Measurements from ENCODE around the gene ZNF791. TPM values are rescaled to one million over a fixed set of nuclear protein-coding genes. Genes with fewer than 3 reads are reported as not detected.
"Not testable (repeated sequence)": the region's sequence is repeated elsewhere in the genome, so short reads cannot be mapped to it uniquely, and the experiment has no call there.

Gene ZNF791
- total RNA-seq: 12.5 and 13.6 TPM in 2 replicates
- polyA plus RNA-seq (2012): 6.8 TPM

DNA sequence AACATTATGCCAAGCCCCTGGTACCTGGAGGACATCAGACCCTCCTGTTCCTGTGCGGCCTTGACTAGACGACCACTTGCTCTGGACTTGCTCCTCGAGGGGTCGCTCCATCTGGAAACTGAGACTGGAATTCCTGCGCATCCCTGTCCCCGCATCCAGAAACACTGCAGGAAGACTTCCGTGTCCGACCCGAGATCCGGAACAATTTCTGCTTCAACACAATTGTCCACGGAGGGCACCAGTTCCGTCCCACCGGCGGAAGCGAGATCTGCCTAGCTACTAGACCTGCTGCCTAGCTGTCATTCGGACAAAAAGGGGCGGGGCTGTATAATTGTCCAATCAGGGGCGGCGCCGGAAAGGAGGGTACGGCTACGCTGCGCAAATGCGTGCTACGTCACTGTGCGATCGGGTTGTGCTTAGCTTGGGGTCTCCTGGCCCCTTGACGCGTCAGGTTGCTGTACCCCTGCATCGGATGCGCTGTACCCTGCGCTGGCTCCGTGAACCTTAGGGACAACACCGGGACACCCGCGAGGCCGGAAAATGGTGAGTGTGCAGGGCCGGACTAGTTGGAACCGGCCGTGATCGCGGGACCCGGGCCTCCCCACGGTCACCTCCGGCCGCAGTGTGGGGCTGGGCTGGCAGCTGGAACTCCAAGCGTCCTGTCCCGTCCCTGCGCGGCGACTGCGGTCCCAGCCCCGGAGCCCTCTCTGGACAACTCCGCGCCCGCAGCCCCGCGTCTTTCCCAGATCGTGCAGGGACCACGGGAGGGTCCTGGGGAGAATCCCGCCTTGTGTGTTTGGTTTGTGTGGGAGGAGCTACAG lies at the start of gene ZNF791, which contains the start of gene ZNF490:
ZNF791 (plus strand) TSS at position 381 of the 821 bp plus-strand sequence; CDS start at position 541, 160 bp downstream.
ZNF490 (minus strand) TSS at position 274 of the 821 bp plus-strand sequence; CDS start at position 141, 133 bp downstream.
- DNase-seq (ENCODE audit: low read depth): peak; percentile 99

GRCh38 chr19:12564016-12564664 lies 46.6 kb upstream of the ZNF791 start:
- peak; percentile 92 for DNase-seq (ENCODE audit: low read depth)

GRCh38 chr19:12566380-12566779 lies 44.3 kb upstream of the ZNF791 start:
- DNase-seq (ENCODE audit: low read depth): not testable (repeated sequence)

DNA sequence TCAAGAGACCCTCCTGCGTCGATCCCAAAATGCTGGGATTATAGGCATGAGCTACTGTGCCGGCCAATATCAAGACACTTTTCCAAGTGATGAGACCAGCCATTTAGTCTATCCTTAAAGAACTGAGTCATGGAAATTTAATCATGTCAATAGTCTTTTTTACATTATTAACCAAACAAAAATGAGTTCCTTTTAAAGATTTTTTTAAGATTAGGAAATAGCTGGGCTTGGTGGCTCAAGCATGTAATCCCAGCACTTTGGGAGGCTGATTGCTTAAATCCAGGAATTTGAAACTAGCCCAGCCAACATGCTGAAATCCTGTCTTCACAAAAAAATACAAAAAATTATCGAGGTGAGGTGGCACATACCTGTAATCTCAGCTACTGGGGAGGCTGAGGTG lies 42.8 kb upstream of the ZNF791 start:
- DNase-seq (ENCODE audit: low read depth): no peak

GRCh38 chr19:12574036-12574435 lies 36.7 kb upstream of the ZNF791 start:
- no peak for DNase-seq (ENCODE audit: low read depth)

- no peak for DNase-seq (ENCODE audit: low read depth)
Observed at GRCh38 chr19:12578641-12579040, 32.1 kb upstream of the ZNF791 start.

DNA sequence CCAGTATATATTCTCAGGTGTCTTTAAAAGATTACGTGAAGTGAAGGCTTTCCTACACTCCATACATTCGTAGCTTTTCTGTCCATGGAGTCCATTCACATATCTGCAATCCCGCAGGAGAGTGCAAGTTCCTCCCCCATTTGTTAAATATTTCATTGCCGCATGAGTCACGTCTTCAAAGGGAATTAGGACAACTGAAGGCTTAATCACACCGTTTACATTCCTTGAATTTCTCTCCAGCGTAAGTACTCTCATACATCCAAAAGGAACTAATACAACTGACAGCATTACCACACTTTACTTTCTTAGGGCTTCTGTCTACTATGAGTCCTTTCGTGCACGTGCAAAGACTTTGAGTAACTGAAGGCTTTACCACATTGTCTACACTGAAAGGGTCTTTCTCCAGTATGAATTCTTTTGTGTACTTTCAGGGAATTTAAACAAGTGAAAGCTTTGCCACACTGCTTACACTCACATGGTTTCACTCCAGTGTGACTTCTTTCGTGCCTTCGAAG lies 30.5 kb upstream of the ZNF791 start:
- DNase-seq (ENCODE audit: low read depth): no peak

- no peak for DNase-seq (ENCODE audit: low read depth)
Observed at GRCh38 chr19:12581100-12581499, 29.6 kb upstream of the ZNF791 start.

DNA sequence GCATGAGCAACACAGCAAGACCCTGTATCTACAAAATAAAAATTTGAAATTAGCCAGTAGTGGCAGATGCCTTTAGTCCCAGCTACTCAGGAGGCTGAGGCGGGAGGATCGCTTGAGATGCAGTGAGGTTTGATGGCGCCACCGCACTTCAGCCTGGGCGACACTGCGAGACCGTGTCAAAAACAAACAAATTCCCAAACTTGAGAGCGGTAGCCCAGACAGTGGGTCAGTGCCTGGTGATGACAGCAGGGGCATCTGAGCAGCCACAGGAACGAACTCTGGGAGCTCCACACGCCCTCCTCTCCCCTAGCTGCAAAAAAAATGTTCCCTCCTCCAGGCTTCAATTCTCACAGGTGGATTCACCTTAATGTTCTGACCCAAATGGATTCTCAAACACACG lies 14.2 kb upstream of the ZNF791 start:
- no peak for DNase-seq (ENCODE audit: low read depth)

GRCh38 chr19:12596927-12597548 lies 13.7 kb upstream of the ZNF791 start:
- DNase-seq (ENCODE audit: low read depth): no peak

DNA sequence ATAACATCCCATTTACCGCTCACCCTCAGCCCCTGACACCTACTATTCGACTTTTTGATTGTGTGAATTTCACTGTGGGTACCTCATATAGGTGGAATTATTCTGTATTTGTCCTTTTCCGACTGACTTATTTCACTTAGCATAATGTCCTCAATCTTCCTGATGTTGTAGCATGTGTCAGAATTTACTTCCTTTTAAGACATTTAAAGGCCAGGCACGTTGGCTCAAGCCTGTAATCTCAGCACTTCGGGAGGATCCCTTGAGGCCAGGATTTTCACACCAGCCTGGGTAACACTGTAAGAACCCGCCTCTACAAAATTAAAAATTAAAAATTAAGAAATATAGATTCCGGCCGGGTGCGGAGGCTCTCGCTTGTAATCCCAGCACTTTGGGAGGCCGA lies 13.1 kb upstream of the ZNF791 start:
- no peak for DNase-seq (ENCODE audit: low read depth)

GRCh38 chr19:12603714-12604113 lies 7.0 kb upstream of the ZNF791 start:
- DNase-seq (ENCODE audit: low read depth): peak; percentile 93

- no peak for DNase-seq (ENCODE audit: low read depth)
Observed at GRCh38 chr19:12606796-12607195, 3.9 kb upstream of the ZNF791 start.

DNA sequence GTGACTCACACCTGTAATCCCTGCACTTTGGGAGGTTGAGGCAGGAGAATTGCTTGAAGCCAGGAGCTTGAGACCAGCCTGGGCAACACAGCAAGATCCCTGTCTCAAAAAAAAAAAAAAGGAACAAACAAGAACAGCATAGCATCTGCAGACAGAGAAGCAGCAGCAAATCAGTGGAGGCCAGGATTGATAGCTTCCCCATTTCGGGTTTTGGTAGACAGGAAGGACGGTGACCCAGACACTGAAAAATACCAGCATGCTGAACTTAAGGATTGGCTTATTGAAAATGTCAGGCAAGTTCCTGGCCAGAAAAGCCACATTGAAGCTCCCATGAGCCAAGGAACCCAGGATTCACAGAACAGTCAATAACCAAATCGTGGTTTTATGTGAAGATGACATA lies 3.1 kb upstream of the ZNF791 start:
- DNase-seq (ENCODE audit: low read depth): no peak

GRCh38 chr19:12611361-12611699 lies 610 bp downstream of the ZNF791 start:
- peak; percentile 87 for DNase-seq (ENCODE audit: low read depth)

- no peak for DNase-seq (ENCODE audit: low read depth)
Observed at GRCh38 chr19:12617646-12618045, 6.9 kb downstream of the ZNF791 start.

DNA sequence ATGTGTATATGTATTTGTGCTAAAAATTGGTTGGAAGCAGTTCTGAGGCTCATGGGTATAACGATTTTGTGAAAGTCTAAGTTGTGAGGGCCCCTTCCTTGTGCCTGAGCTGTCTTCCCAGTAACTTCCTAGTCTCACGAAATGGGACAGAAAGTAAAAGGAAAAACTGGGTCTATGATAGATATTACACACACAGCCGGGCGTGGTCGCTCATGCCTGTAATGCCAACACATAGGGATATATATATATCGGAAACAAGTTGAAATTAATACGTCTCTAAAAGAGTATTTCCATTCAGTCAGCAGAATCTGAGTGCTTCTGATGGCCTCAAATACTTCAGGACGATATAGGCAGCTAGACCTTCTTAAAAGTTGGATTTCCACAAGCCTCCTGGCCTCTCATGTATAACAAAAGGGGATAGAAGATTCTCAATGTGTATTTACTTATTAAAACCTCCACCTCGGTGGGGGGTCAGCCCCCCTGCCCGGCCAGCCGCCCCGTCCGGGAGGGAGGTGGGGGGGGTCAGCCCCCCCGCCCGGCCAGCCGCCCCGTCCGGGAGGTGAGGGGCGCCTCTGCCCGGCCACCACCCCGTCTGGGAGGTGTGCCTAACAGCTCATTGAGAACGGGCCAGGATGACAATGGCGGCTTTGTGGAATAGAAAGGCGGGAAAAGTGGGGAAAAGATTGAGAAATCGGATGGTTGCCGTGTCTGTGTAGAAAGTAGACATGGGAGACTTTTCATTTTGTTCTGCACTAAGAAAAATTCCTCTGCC lies 10.7 kb downstream of the ZNF791 start:
- not testable (repeated sequence) for DNase-seq (ENCODE audit: low read depth)

DNA sequence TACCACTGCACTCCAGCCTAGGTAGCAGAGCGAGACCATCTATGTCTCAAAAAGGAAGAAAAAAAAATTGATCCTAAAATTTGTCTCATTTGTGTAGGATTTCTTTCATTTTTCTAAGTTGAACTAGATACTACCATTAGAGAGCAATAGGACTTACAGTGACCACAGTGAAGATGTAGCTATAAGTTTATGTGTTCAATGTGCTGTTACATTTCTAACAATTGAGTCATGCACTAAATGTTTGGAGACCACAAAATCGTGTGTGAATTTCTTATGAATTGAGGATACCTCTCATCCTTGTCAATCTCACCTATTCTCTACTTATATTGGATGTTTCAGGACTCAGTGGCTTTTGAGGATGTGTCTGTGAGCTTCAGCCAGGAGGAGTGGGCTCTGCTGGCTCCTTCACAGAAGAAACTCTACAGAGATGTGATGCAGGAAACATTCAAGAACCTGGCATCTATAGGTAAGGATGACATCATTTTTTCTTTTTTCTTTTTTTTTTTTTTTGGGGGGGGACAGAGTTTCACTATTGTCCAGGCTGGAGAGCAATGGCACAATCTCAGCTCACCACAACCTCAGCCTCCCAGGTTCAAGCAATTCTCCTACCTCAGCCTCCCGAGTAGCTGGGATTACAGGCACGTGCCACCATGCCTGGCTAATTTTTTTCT lies 12.8 kb downstream of the ZNF791 start:
- no peak for DNase-seq (ENCODE audit: low read depth)

DNA sequence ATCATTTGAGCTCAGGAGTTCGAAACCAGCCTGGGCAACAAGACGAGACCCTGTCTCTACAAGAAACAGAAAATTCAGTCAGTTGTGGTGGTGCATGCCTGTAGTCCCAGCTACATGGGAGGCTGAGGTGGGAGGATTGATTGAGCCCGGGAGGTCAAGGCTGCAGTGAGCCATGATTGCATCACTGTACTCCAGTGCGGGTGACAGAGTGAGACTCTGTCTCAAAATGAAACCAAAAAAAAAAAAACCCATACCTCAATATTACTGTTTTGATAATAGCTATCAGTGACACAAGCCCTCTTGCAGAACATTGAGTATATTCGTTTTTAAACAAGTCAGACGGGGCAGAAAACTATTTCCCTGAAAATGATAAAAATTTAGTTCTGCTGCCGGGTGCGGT lies 16.2 kb downstream of the ZNF791 start:
- no peak for DNase-seq (ENCODE audit: low read depth)

Measured in myocyte (in vitro differentiated cells).